Activated B cell treated with CpG ODN at 0.5 μM for 24 hours (primary cell): ENCODE measurements around the gene PINLYP. TPM values are rescaled to one million over a fixed set of nuclear protein-coding genes. Genes with fewer than 3 reads are reported as not detected.
"Not testable (repeated sequence)": the region's sequence is repeated elsewhere in the genome, so short reads cannot be mapped to it uniquely, and the experiment has no call there.

Experiments
- ATAC-seq: fragments of 200-7000 bp; cut with Tn5 transposase; one replicate; pipeline ENCODE4 v1.10.0; 2021; ENCODE audit warnings: low read depth, mild to moderate bottlenecking, moderate library complexity
- CTCF ChIA-PET: fragments of 350-600 bp; sonication (Branson Sonifier 250); formaldehyde crosslinking; loops from one replicate; lab custom pipeline; 2021; ENCODE audit warnings: antibody characterized with exemption; lab: Charles Lee
- POLR2A ChIA-PET: fragments of 350-600 bp; sonication (Branson Sonifier 250); formaldehyde crosslinking; loops from one replicate; lab custom pipeline; 2021; ENCODE audit warnings: antibody characterized with exemption; lab: Charles Lee
- DNase-seq: peaks from one replicate; pipeline ENCODE4 v3.0.0; 2022
- H3K27ac Mint-ChIP-seq: one replicate; pipeline ENCODE4 v1.8.0; 2020; ENCODE audit warnings: mixed read lengths
- H3K27me3 Mint-ChIP-seq: one replicate; pipeline ENCODE4 v1.8.0; 2021; ENCODE audit warnings: mixed read lengths
- H3K36me3 Mint-ChIP-seq: one replicate; pipeline ENCODE4 v1.8.0; 2021; ENCODE audit warnings: low read depth, mixed read lengths
- H3K4me1 Mint-ChIP-seq: one replicate; pipeline ENCODE4 v1.8.0; 2021; ENCODE audit warnings: mixed read lengths
- H3K4me3 Mint-ChIP-seq: one replicate; pipeline ENCODE4 v1.8.0; 2020; ENCODE audit warnings: mild to moderate bottlenecking, mixed read lengths
- H3K9me3 Mint-ChIP-seq: one replicate; pipeline ENCODE4 v1.8.0; 2020; ENCODE audit warnings: mixed read lengths
- intact Hi-C: fragments of 100-400 bp; cut with micrococcal nuclease; formaldehyde crosslinking; loops from one replicate; pipeline ENCODE4 v1.15.1; 2024
- total RNA-seq: library from RNA; stranded (reverse); gene quantifications from 2 replicates; pipeline ENCODE4 v1.2.3, GENCODE V29; 2022
- TF ChIP-seq, protein P1 (sequence below): fragments of 200-600 bp; IDR thresholded peaks from one replicate; pipeline ENCODE4 v1.8.0; 2022; ENCODE audit warnings: antibody characterized with exemption, mild to moderate bottlenecking

Gene PINLYP
- total RNA-seq, 1 donor from 2014 or later: 2.1 TPM

DNA sequence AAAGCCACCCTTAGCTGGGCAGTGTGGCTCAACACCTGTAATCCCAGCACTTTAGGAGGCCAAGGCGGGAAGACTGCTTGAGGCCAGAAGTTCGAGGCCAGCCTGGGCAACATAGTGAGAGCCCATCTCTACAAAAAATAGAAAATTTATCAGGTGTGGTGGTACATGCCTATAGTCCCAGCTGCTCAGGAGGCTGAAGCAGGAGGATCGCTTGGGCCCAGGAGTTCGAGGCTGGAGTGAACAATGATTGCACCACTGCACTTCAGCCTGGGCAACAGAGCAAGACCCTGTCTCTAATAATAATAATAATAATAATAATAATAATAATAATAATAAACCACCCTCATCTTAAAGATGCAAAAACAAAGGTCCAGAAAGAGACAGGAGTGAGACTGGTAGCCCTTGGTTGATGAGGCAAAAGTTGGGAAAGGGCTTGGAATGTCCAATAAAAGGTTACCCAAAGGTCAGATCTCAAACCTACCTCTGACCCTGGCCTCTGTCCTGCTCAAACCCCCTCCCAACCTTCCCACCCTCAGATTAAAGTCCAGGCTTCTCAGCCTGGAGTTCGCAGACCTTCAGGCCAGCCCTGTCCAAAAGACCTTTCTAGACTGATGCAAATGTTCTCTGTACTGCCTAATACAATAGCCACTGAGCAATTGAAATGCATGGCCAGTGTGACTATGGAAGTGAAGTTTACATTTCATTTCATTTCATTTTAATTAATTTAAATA, 33.5 kb upstream of the PINLYP start:
- Mint-ChIP-seq H3K27me3 (no peaks in the 10 kb centered on the region), H3K4me3 (no peak overlapping the region), H3K4me1 (no peaks in the 10 kb centered on the region), H3K36me3 (peaks cover 76% of the 10 kb centered on the region), H3K27ac (no peak overlapping the region), H3K9me3 (peaks cover 7% of the 10 kb centered on the region)
- ChIA-PET CTCF (no interaction called here), POLR2A (no interaction called here)
- ATAC-seq (no peak), DNase-seq (no peak)
- TF ChIP-seq, protein P1, sequence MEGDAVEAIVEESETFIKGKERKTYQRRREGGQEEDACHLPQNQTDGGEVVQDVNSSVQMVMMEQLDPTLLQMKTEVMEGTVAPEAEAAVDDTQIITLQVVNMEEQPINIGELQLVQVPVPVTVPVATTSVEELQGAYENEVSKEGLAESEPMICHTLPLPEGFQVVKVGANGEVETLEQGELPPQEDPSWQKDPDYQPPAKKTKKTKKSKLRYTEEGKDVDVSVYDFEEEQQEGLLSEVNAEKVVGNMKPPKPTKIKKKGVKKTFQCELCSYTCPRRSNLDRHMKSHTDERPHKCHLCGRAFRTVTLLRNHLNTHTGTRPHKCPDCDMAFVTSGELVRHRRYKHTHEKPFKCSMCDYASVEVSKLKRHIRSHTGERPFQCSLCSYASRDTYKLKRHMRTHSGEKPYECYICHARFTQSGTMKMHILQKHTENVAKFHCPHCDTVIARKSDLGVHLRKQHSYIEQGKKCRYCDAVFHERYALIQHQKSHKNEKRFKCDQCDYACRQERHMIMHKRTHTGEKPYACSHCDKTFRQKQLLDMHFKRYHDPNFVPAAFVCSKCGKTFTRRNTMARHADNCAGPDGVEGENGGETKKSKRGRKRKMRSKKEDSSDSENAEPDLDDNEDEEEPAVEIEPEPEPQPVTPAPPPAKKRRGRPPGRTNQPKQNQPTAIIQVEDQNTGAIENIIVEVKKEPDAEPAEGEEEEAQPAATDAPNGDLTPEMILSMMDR: no peak
- intact Hi-C loops: no loop called here

- Mint-ChIP-seq H3K36me3 (peaks cover 67% of the 10 kb centered on the region), H3K4me3 (no peak overlapping the region), H3K9me3 (peaks cover 3% of the 10 kb centered on the region), H3K27me3 (no peaks in the 10 kb centered on the region), H3K4me1 (no peaks in the 10 kb centered on the region), H3K27ac (no peak overlapping the region)
- ChIA-PET CTCF (no interaction called here), POLR2A (interaction anchor here (0.7 kb wide), 1 partner anchor 80 kb away, joined by 4 read pairs; no protein-coding TSS in a partner anchor)
- ATAC-seq (no peak), DNase-seq (no peak)
- intact Hi-C loops: no loop called here
- TF ChIP-seq, protein P1: no peak
These were observed 31.5 kb upstream of the PINLYP start for GRCh38 chr19:43544077-43544476.

GRCh38 chr19:43545276-43545675, 30.3 kb upstream of the PINLYP start:
- Mint-ChIP-seq H3K27ac (peak overlapping the region; percentile 18), H3K4me3 (no peak overlapping the region), H3K4me1 (no peaks in the 10 kb centered on the region), H3K27me3 (no peaks in the 10 kb centered on the region), H3K36me3 (peaks cover 63% of the 10 kb centered on the region), H3K9me3 (no peaks in the 10 kb centered on the region)
- DNase-seq (no peak), ATAC-seq (no peak)
- ChIA-PET CTCF (no interaction called here), POLR2A (no interaction called here)
- TF ChIP-seq, protein P1: no peak
- intact Hi-C loops: no loop called here

DNA sequence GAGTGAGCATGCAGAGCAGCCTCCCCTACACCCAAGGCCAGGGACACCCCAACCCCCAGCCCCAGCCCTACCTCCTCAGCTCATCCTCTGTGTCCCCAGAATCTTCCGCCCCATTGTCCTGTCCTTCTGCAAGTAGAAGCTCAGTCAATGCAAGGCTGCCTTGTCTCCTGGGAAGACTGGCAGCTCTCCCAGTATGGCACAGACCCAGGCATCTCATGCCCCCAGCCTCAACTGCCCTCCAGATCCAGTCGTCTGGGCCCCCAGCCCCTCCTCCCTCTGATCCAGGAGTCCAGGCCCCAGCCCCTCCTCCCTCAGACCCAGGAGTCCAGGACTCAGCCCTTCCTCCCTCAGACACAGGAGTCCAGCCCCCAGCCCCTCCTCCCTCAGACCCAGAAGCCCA, 29.6 kb upstream of the PINLYP start:
- no peak for ATAC-seq
- Mint-ChIP-seq H3K36me3 (peaks cover 64% of the 10 kb centered on the region), H3K4me1 (no peaks in the 10 kb centered on the region), H3K27ac (no peak overlapping the region), H3K4me3 (no peak overlapping the region), H3K9me3 (no peaks in the 10 kb centered on the region), H3K27me3 (no peaks in the 10 kb centered on the region)
- TF ChIP-seq, protein P1: no peak
- ChIA-PET CTCF (no interaction called here), POLR2A (no interaction called here)
- intact Hi-C loops: no loop called here
- no peak for DNase-seq

- Mint-ChIP-seq H3K9me3 (no peaks in the 10 kb centered on the region), H3K27me3 (no peaks in the 10 kb centered on the region), H3K36me3 (peaks cover 64% of the 10 kb centered on the region), H3K4me1 (no peaks in the 10 kb centered on the region), H3K4me3 (no peak overlapping the region), H3K27ac (no peak overlapping the region)
- ChIA-PET POLR2A (no interaction called here), CTCF (no interaction called here)
- no peak for ATAC-seq
- TF ChIP-seq, protein P1: no peak
- intact Hi-C loops: no loop called here
- DNase-seq: no peak
These were observed 29.0 kb upstream of the PINLYP start for GRCh38 chr19:43546581-43546980.

DNA sequence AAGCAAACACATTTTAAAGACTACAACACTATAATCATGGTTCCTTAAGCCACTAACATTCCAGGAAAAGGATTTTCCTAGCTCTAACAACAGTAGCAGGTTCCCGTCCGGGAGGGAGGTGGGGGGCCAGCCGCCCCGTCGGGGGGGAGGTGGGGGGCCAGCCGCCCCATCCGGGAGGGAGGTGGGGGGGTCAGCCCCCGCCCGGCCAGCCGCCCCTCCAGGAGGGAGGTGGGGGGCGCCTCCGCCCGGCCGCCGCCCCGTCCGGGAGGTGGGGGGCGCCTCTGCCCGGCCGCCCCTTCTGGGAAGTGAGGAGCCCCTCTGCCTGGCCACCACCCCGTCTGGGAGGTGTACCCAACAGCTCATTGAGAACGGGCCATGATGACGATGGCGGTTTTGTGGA, 27.7 kb upstream of the PINLYP start:
- intact Hi-C loops, H3K9me3 Mint-ChIP-seq, DNase-seq, H3K27ac Mint-ChIP-seq, ATAC-seq, H3K27me3 Mint-ChIP-seq, H3K4me3 Mint-ChIP-seq, H3K4me1 Mint-ChIP-seq, CTCF ChIA-PET: not testable (repeated sequence)
- POLR2A ChIA-PET: interaction anchor here (0.6 kb wide), 1 partner anchor 13 kb away, joined by 4 read pairs; no protein-coding TSS in a partner anchor
- H3K36me3 Mint-ChIP-seq: peaks cover 63% of the 10 kb centered on the region
